IMR-90 (cell line): ENCODE measurements around the gene MGAT3. TPM values are rescaled to one million over a fixed set of nuclear protein-coding genes. Genes with fewer than 3 reads are reported as not detected.

Experiments used
- ATAC-seq: fragments of 200-7000 bp; cut with Tn5 transposase; 2 replicates; pipeline ENCODE4 v1.9.1; 2020; ENCODE audit warnings: low read depth, mild to moderate bottlenecking, moderate library complexity
- BruUV-seq: library from RNA; stranded (reverse); fragments of 400-500 nt; replicated peaks from 2 replicates; lab custom pipeline; 2021; lab: Mats Ljungman, UMichigan
- CTCF ChIA-PET: fragments of 300-600 bp; formaldehyde crosslinking; extraction: SDS; loops from one replicate; lab custom pipeline; 2021; ENCODE audit warnings: antibody characterized with exemption; lab: Yijun Ruan, JAX
- POLR2A ChIA-PET: fragments of 300-600 bp; sonication (Branson Sonifier 250); formaldehyde crosslinking; loops from one replicate; lab custom pipeline; 2022; ENCODE audit warnings: antibody characterized with exemption; ENCODE audit not compliant: unreplicated experiment; lab: Charles Lee
- DNase-seq: peaks from one replicate; pipeline ENCODE4 v3.0.0; 2013
- H2AFZ ChIP-seq: replicated peaks from 2 replicates; pipeline ENCODE3; 2013; ENCODE audit warnings: low read length, mild to moderate bottlenecking; ENCODE audit not compliant: poor library complexity
- H2AK5ac ChIP-seq: 2 replicates; pipeline ENCODE4 v1.6.1; 2013; ENCODE audit warnings: low read depth, low read length, inconsistent platforms
- H2AK9ac ChIP-seq: replicated peaks from 2 replicates; pipeline ENCODE3; 2013; ENCODE audit warnings: mild to moderate bottlenecking, low read depth, low read length, moderate library complexity; ENCODE audit not compliant: poor library complexity
- H2BK120ac ChIP-seq: 2 replicates; pipeline ENCODE4 v1.6.1; 2013; ENCODE audit warnings: low read depth, low read length, inconsistent platforms
- H2BK15ac ChIP-seq: 3 replicates; pipeline ENCODE4 v1.6.1; 2013; ENCODE audit warnings: low read depth, low read length, inconsistent platforms
- H2BK20ac ChIP-seq: 2 replicates; pipeline ENCODE4 v1.6.1; 2013; ENCODE audit warnings: low read depth, mild to moderate bottlenecking, inconsistent platforms, low read length, moderate library complexity
- H2BK5ac ChIP-seq: 2 replicates; pipeline ENCODE4 v1.6.1; 2013; ENCODE audit warnings: mild to moderate bottlenecking, low read depth, low read length, inconsistent platforms; ENCODE audit not compliant: poor library complexity, severe bottlenecking
- H3K14ac ChIP-seq: replicated peaks from 2 replicates; pipeline ENCODE4 v1.6.1; 2013; ENCODE audit warnings: low read depth, low read length, inconsistent platforms
- H3K18ac ChIP-seq: 2 replicates; pipeline ENCODE4 v1.6.1; 2013; ENCODE audit warnings: low read depth, low read length, control low read depth
- H3K23ac ChIP-seq: 2 replicates; pipeline ENCODE4 v1.6.1; 2013; ENCODE audit warnings: low read depth, low read length, inconsistent platforms
- H3K27ac ChIP-seq: 2 replicates; pipeline ENCODE4 v1.5.1; 2013; ENCODE audit warnings: mild to moderate bottlenecking, control low read depth, low read length; ENCODE audit not compliant: insufficient read depth
- H3K27me3 ChIP-seq: 2 replicates; pipeline ENCODE4 v1.6.1; 2013; ENCODE audit warnings: low read length; ENCODE audit not compliant: control insufficient read depth, insufficient read depth
- H3K36me3 ChIP-seq: 2 replicates; pipeline ENCODE4 v1.6.1; 2013; ENCODE audit warnings: low read length, mixed read lengths; ENCODE audit not compliant: control insufficient read depth, insufficient read depth
- H3K4ac ChIP-seq: 2 replicates; pipeline ENCODE4 v1.6.1; 2013; ENCODE audit warnings: low read depth, low read length, inconsistent platforms
- H3K4me1 ChIP-seq: 2 replicates; pipeline ENCODE4 v1.6.1; 2013; ENCODE audit warnings: low read length, mixed read lengths; ENCODE audit not compliant: control insufficient read depth, insufficient read depth
- H3K4me2 ChIP-seq: 2 replicates; pipeline ENCODE4 v1.6.1; 2013; ENCODE audit warnings: low read depth, mild to moderate bottlenecking, control low read depth, low read length, moderate library complexity
- H3K4me3 ChIP-seq: 2 replicates; pipeline ENCODE4 v1.5.1; 2013; ENCODE audit warnings: low read depth, mild to moderate bottlenecking, control low read depth, low read length, moderate library complexity; ENCODE audit not compliant: insufficient read depth
- H3K56ac ChIP-seq: 2 replicates; pipeline ENCODE4 v1.6.1; 2013; ENCODE audit warnings: low read length, inconsistent platforms; ENCODE audit not compliant: insufficient read depth; ENCODE audit errors: extremely low read depth
- H3K79me1 ChIP-seq, 2 experiments: 2 replicates each; pipeline ENCODE4 v1.6.1; 2013; ENCODE audit warnings: low read length in 2 of 2, inconsistent platforms in 1 of 2, low read depth in 1 of 2
- H3K9ac ChIP-seq: 2 replicates; pipeline ENCODE4 v1.6.1; 2013; ENCODE audit warnings: low read depth, low read length, control low read depth
- H3K9me1 ChIP-seq: 2 replicates; pipeline ENCODE4 v1.6.1; 2013; ENCODE audit warnings: low read length, inconsistent platforms; ENCODE audit not compliant: insufficient read depth
- H3K9me3 ChIP-seq: 2 replicates; pipeline ENCODE4 v1.6.1; 2013; ENCODE audit warnings: low read length; ENCODE audit not compliant: control insufficient read depth, insufficient read depth
- H4K20me1 ChIP-seq: 2 replicates; pipeline ENCODE4 v1.6.1; 2013; ENCODE audit warnings: low read length, inconsistent platforms; ENCODE audit not compliant: insufficient read depth
- H4K5ac ChIP-seq: 2 replicates; pipeline ENCODE4 v1.6.1; 2013; ENCODE audit warnings: mild to moderate bottlenecking, low read depth, low read length, control low read depth
- H4K8ac ChIP-seq, 2 experiments: 2 replicates each; pipeline ENCODE4 v1.6.1; 2013; ENCODE audit warnings: low read depth in 2 of 2, low read length in 2 of 2, control low read depth in 1 of 2, inconsistent platforms in 1 of 2
- H4K91ac ChIP-seq: 2 replicates; pipeline ENCODE4 v1.6.1; 2013; ENCODE audit warnings: low read depth, low read length, inconsistent platforms; ENCODE audit not compliant: insufficient read depth
- BHLHE40 ChIP-seq: fragments of 150-350 bp; IDR thresholded peaks from 2 replicates; pipeline ENCODE4 v1.6.1; 2016; ENCODE audit warnings: mild to moderate bottlenecking, low read depth, low read length
- CHD1 ChIP-seq: IDR thresholded peaks from 2 replicates; pipeline ENCODE4 v1.6.1; 2012; ENCODE audit warnings: low read depth, low read length, improper control_type of control experiment
- FOS ChIP-seq: fragments of 150-350 bp; IDR thresholded peaks from 2 replicates; pipeline ENCODE4 v1.6.1; 2016; ENCODE audit warnings: low read depth, low read length
- MAFK ChIP-seq: IDR thresholded peaks from 2 replicates; pipeline ENCODE4 v1.6.1; 2012; ENCODE audit warnings: low read depth, low read length, improper control_type of control experiment
- MAZ ChIP-seq: IDR thresholded peaks from 2 replicates; pipeline ENCODE4 v1.6.1; 2012; ENCODE audit warnings: low read depth, mild to moderate bottlenecking, low read length, improper control_type of control experiment, moderate library complexity, borderline replicate concordance
- NFE2L2 ChIP-seq: fragments of 150-350 bp; IDR thresholded peaks from 2 replicates; pipeline ENCODE4 v1.6.1; 2016; ENCODE audit warnings: low read depth, mild to moderate bottlenecking, low read length
- POLR2A ChIP-seq: IDR thresholded peaks from 2 replicates; pipeline ENCODE4 v1.6.1; 2012; ENCODE audit warnings: mild to moderate bottlenecking, low read depth, low read length
- RAD21 ChIP-seq: IDR thresholded peaks from 2 replicates; pipeline ENCODE4 v1.6.1; 2012; ENCODE audit warnings: low read length, improper control_type of control experiment
- SMC3 ChIP-seq: fragments of 150-350 bp; IDR thresholded peaks from 2 replicates; pipeline ENCODE4 v1.6.1; 2016; ENCODE audit warnings: low read depth, mild to moderate bottlenecking, antibody characterized with exemption, low read length, moderate library complexity
- WGBS, 2 experiments: methylation state at CpG; one replicate each; pipeline versions ENCODE4 v1.1.5 to v1.1.7; 2013; ENCODE audit warnings: missing lambda C conversion rate in 2 of 2; ENCODE audit not compliant: insufficient read length in 1 of 2; ENCODE audit errors: extremely low coverage in 2 of 2; 5-methylcytosine and 5-hydroxymethylcytosine counted together
- dilution Hi-C: fragments of 300-500 bp; cut with HindIII; formaldehyde crosslinking; loops from one replicate; pipeline ENCODE4 v1.14.3; 2018; ENCODE audit warnings: low sequenced_read_pairs; ENCODE audit not compliant: unreplicated experiment
- in situ Hi-C: fragments of 300-500 bp; cut with MboI; formaldehyde crosslinking; loops from 3 replicates; pipeline ENCODE4 v1.14.3; 2019; ENCODE audit warnings: low sequenced_read_pairs, inconsistent platforms, mixed read lengths
- intact Hi-C: fragments of 100-400 bp; cut with micrococcal nuclease; formaldehyde crosslinking; loops from 2 replicates; pipeline ENCODE4 v1.10.0; 2022
- polyA plus RNA-seq, 3 experiments: library from polyadenylated mRNA; depleted of rRNA; stranded (reverse); fragments of >200 nt; gene quantifications; 2 replicates each; pipeline ENCODE4 v1.2.3, GENCODE V29; 2012; ENCODE audit warnings: low replicate concordance in 1 of 3
- total RNA-seq: library from RNA; depleted of rRNA; stranded (reverse); fragments of >200 nt; gene quantifications from 2 replicates; pipeline ENCODE4 v1.2.3, GENCODE V29; 2012
- TF ChIP-seq, protein P1 (sequence below): conservative IDR thresholded peaks from 2 replicates; pipeline ENCODE4 v1.5.1; 2012; ENCODE audit warnings: mild to moderate bottlenecking, low read depth, low read length, improper control_type of control experiment
- TF ChIP-seq, protein P2 (sequence below): fragments of 150-350 bp; IDR thresholded peaks from 2 replicates; pipeline ENCODE4 v1.6.1; 2017; ENCODE audit warnings: mild to moderate bottlenecking, antibody characterized with exemption, low read length, low read depth

The MGAT3 gene
- total and polyA plus RNA-seq, 2 of the 4 experiments (the other 2 are of a cell fraction) = 0.36 to 1.1 TPM

DNA sequence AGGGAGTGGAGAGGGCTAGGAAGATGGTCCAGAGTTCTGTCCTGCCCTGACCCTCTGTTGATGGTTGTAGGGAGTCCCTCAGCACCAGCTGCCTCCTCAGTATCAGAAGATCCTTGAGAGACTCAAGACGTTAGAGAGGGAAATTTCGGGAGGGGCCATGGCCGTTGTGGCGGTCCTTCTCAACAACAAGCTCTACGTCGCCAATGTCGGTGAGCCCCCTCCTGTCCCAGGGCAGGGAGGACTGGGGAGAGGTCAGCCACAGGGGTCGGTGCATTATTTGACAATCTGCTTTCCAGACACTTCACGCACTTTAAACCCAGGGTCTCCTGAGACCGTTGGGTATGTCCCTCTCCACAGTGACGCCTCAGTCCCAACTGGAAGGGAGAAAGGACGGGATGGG is 39.2 kb upstream of the MGAT3 start:
- no peak for DNase-seq
- no peak overlapping the region for H2BK5ac ChIP-seq
- H2BK15ac ChIP-seq = no peak overlapping the region
- TF ChIP-seq FOS (no peak), MAZ (no peak), BHLHE40 (no peak), SMC3 (no peak), CHD1 (no peak), POLR2A (no peak), RAD21 (no peak), MAFK (no peak), NFE2L2 (no peak)
- TF ChIP-seq, protein P1, sequence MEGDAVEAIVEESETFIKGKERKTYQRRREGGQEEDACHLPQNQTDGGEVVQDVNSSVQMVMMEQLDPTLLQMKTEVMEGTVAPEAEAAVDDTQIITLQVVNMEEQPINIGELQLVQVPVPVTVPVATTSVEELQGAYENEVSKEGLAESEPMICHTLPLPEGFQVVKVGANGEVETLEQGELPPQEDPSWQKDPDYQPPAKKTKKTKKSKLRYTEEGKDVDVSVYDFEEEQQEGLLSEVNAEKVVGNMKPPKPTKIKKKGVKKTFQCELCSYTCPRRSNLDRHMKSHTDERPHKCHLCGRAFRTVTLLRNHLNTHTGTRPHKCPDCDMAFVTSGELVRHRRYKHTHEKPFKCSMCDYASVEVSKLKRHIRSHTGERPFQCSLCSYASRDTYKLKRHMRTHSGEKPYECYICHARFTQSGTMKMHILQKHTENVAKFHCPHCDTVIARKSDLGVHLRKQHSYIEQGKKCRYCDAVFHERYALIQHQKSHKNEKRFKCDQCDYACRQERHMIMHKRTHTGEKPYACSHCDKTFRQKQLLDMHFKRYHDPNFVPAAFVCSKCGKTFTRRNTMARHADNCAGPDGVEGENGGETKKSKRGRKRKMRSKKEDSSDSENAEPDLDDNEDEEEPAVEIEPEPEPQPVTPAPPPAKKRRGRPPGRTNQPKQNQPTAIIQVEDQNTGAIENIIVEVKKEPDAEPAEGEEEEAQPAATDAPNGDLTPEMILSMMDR = no peak
- TF ChIP-seq, protein P2, sequence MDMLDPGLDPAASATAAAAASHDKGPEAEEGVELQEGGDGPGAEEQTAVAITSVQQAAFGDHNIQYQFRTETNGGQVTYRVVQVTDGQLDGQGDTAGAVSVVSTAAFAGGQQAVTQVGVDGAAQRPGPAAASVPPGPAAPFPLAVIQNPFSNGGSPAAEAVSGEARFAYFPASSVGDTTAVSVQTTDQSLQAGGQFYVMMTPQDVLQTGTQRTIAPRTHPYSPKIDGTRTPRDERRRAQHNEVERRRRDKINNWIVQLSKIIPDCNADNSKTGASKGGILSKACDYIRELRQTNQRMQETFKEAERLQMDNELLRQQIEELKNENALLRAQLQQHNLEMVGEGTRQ = no peak
- no peak overlapping the region for H3K9ac ChIP-seq
- in situ Hi-C loops = no loop called here
- no peak overlapping the region for H4K5ac ChIP-seq
- H3K4me1 ChIP-seq = no peaks in the 10 kb centered on the region
- no peak overlapping the region for H2BK20ac ChIP-seq
- no peak overlapping the region for H3K4ac ChIP-seq
- H3K23ac ChIP-seq = no peak overlapping the region
- no peak for ATAC-seq
- no peak overlapping the region for H4K8ac ChIP-seq
- POLR2A ChIA-PET = no interaction called here
- peaks cover 7 to 19% of the 10 kb centered on the region in 2 experiments; a peak in 3 of 4 replicates for H3K79me1 ChIP-seq
- H3K9me3 ChIP-seq = no peaks in the 10 kb centered on the region
- intact Hi-C loops = no loop called here
- dilution Hi-C loops = no loop called here
- no peaks in the 10 kb centered on the region for H3K27me3 ChIP-seq
- H3K27ac ChIP-seq = no peak overlapping the region
- no peak overlapping the region for H3K4me3 ChIP-seq
- no peak overlapping the region for H2BK120ac ChIP-seq
- CTCF ChIA-PET = no interaction called here
- no peak overlapping the region for H3K14ac ChIP-seq
- no peak overlapping the region for H3K18ac ChIP-seq
- peaks cover 65% of the 10 kb centered on the region for H3K36me3 ChIP-seq
- H3K56ac ChIP-seq = no peak overlapping the region
- 0 out of 2 replicates have a peak, but pooled peaks cover 3% of the 10 kb centered on the region for H3K9me1 ChIP-seq
- no peak overlapping the region for H4K91ac ChIP-seq
- peaks cover 19% of the 10 kb centered on the region for H4K20me1 ChIP-seq
- H2AK5ac ChIP-seq = no peak overlapping the region
- no peak overlapping the region for H3K4me2 ChIP-seq
- H2AFZ ChIP-seq = no peak overlapping the region
- WGBS, 2 experiments = 100% methylated on average over 3 of the region's 12 CpGs; no CpG with 5 or more reads in 1 of the 2 experiments
- H2AK9ac ChIP-seq = no peak overlapping the region
- no TSS peak for BruUV-seq
